Fibroblast of upper back skin (primary cell): ENCODE data around the gene SLC43A3.

Experiments used
- DNase-seq: peaks from one replicate; pipeline ENCODE4 v3.0.0-alpha.2; 2013

The SLC43A3 gene

DNA sequence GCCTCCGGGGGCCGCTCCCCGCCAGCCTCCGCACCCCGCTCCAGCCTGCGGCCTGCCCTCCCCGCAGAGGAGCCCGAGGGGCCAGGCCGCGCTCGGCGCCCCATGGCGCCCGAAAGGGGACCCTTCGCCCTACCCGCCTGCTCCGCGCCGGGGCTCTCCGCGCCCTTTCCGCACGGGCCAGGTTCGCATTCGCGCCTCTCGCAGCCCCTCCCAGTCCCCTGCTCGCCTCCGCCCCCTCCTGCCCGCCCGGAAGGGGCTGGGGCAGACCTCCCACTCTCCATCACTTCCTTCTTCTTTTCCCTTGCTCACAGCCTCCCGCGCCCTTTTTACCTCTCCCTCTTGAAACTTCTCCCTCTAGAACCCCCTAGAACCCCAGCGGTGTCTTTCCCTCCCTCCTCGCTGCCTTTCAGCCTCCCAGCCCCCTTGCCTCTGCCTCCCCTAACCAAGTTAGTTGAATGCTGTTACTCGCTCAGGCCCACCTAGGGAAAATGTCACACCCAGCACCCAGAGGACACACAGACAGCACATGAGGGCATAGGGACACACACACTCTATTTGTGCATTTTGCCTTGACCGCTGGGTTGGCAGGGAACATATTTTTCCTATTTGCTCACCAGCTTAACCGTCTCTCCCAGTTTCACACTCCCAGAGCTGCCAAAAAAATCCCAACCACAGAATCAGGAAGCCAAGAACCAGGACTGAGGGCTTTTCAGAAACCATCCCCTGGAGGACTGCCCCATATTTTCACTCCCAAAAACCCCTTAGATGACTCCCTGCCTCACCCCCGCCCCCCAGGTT, at the start of gene SLC43A3:
Gene SLC43A3, minus strand, starts transcription at position 193 of the 798 bp plus-strand sequence. CDS start 949 bp downstream, outside the sequence.
- DNase-seq, result peak; percentile 95

DNA sequence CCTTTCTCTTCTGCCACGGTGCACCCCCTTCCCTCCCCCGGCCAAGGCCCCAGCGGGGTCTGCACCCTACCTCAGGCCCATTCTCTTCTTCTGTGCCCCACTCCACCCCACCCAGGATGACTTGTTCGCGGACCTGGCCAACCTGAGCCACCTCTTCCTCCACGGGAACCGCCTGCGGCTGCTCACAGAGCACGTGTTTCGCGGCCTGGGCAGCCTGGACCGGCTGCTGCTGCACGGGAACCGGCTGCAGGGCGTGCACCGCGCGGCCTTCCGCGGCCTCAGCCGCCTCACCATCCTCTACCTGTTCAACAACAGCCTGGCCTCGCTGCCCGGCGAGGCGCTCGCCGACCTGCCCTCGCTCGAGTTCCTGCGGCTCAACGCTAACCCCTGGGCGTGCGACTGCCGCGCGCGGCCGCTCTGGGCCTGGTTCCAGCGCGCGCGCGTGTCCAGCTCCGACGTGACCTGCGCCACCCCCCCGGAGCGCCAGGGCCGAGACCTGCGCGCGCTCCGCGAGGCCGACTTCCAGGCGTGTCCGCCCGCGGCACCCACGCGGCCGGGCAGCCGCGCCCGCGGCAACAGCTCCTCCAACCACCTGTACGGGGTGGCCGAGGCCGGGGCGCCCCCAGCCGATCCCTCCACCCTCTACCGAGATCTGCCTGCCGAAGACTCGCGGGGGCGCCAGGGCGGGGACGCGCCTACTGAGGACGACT, 49.3 kb upstream of the SLC43A3 start:
- no peak for DNase-seq

DNA sequence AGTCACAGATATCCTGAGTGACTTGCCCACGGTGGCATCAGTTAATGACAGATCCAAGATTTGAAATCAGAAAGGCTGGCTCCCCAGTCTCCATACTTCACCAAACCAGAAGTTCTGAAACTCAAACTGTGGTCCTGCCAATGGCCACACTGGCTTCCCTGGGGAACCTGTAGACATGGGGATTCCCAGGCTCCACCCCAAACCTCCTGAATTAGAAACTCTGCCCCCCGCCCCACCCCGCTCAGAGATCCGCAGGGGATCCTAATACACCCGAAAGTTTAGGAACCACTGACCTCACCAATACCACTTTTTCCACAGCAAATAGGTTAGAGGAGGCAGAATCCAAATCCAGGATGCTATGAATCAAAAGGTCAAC, 48.7 kb upstream of the SLC43A3 start:
- DNase-seq, result no peak

DNA sequence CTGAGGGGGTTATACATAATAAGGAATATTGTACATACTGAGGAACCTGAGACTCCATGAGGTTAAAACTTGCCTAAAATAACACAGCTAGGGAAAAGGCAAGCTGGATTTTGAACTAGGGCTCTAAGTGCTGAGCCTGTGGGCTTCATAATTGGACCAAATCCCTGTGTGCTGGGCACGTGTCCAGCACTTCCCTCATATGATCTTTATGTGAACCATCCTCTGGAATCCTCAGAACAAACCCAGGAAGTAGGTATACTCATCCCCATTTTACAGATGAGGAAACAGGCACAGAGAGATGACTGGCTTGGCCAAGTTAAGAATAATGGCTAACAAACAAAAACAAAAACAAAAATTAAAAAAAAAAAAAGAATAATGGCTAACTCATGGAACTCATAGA, 48.3 kb upstream of the SLC43A3 start:
- DNase-seq, result peak; percentile 35

DNA sequence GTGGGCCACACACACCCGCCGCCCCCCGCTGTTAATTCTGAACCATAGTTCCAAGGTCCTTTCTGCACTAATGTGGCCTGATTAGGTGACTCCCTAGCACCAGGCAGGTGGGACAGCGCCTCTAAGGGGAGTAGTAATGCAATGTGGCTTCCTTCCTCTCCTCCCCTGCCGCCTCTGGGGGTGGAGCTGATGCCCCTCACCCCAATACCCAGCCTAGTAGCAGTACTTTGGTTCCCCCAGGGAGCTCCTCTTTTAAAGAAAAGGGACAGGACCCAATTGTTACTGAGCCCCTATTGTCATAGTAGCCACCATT, 47.8 kb upstream of the SLC43A3 start:
- no peak for DNase-seq

DNA sequence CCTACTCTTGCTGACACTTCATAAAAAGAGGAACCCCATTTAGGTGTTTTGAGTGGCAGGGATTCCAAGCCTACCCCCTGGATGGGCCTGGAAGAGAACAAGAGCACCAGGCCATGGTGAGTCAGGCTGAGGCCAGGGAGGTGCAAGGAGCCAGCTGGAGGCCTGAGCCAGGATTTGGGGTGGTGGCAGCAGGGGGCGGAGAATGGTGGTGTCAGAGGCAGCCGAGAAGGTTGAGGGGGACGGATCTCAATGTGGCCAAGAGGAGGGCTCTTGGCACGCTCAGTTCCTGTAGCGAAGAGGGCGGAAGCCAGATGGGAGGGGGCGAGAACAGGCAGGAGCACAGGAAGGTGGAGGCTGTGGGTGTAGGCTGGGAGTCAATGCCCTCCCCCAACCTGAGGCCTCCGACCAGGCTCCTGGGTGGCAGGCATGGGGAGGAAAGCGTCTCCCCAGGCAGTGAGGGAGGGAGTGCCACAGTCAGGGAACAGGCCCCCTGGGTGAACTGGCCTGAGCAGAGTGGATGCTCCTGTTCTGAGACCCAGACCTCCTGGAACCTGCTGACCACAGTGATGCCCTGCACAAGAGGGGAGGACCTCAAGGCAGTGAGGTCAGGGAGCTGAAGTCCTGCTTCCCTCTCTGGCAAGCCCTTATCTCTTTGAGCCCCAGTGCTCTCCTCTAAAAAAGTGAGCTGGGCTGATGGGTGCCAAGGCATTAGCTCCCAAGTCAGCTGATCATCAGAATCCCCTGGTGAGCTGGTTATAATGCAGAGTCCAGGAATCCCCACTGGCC, 47.3 kb upstream of the SLC43A3 start:
- DNase-seq, result no peak

DNA sequence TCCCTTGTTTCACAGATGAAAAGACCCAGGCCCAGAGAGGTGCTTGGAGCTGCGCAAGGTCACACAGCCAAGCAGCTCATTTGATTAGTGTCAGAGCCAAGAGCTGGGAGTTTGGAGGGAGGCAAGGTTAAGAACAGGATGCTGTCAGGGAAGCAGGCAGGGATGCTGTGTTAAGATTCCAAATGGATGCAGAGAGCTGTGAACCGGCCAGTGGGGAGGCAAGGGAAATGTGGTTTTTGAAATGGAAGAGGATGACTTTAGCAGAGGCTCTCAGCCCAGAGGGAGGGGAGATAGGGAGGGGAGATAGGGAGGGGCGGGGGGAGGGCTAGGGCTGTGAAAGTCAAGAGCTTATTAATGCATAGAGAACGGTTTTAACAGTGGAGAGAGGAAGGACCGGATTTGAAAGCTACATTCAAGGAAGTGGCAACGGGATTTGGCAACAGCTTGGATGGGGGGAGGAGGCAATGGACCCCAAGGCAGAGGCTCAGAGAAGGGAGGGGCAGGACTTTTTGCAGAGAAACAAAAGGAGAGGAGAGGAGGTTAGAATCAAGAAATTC, 46.4 kb upstream of the SLC43A3 start:
- no peak for DNase-seq

DNA sequence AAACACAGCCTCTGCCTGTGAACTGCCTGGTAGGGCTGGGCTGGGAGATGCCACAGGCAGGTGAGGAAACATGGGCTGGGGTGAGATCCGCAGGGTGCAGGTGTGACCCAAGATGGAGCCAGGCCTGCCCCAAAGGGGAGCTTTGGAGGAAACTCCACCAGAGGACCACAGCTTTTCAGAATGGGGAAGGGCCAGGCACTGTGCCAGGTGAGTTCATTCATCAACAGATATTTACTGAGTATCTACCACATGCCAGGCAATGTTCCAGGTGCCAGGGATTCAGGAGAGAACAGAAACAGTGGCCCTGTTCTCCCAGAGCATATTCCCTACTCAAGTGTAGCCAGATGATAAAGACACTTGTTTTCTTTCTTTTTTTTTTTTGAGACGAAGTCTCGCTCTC, 44.6 kb upstream of the SLC43A3 start:
- DNase-seq, result no peak

DNA sequence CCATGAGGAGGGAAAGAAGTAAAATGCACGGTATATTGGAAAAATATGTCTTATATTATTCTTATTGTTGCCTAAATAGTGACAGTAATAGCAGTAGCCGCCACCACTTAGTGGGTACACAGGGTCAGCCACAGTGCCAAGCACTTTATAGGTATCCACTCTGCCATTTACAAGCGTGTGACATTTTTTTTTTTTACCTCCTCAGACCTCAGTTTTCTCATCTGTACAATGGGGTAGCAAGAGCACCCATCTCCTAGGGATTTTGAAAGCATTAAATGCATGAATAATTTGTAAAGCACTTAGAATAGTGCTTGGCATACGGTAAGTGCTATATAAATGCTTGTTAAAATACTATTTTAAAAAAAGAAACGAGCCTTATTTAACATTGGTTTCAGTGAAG, 42.3 kb upstream of the SLC43A3 start:
- no peak for DNase-seq

DNA sequence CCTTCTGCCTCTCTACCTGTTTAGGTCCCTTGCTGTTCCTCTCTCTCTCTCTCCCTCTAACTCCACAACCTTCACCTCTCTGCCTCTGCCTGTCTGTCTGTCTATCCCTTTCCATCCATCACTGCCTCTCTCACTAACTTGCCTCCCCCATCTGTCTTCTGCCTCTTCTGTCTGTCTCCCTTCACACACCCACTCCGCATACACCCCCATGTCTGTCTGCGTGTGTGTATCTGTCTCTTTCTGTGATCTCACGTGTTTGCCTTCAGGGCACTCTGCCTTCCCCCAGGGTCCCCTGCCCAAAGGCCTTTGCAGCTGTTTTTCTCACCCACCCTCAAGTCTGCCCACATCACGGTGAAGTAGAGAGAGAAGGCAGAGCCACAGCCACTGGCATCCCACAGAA, 41.4 kb upstream of the SLC43A3 start:
- DNase-seq, result no peak

DNA sequence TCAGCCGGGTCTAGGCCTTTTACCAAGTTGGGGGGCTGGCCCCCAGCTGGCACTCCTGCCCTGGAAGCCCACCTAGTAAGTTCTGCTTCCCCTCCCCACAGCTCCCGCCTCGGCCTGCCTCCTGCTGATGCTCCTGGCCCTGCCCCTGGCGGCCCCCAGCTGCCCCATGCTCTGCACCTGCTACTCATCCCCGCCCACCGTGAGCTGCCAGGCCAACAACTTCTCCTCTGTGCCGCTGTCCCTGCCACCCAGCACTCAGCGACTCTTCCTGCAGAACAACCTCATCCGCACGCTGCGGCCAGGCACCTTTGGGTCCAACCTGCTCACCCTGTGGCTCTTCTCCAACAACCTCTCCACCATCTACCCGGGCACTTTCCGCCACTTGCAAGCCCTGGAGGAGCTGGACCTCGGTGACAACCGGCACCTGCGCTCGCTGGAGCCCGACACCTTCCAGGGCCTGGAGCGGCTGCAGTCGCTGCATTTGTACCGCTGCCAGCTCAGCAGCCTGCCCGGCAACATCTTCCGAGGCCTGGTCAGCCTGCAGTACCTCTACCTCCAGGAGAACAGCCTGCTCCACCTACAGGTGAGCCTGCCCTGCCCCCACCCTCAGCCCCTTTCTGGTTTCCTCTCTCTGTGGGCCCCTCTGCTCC, 40.7 kb upstream of the SLC43A3 start:
- no peak for DNase-seq

DNA sequence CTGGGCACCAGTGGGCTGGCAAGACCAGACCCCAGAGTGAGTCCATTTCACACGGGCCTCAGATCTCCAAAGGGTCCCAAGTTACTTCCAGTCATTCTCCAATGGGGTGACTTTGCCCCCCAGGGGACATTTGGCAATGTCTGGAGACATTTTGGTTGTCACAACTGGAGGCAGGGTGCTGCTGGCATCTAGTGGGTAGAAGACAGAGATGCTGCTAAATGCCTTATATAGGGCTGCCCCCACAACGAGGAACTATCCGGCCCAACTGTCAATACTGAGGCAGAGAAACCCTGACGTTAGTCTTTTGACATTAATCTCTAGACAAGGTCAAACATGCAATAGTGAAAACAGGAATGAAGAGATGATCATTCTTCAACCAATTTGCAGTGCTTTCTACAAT, 39.8 kb upstream of the SLC43A3 start:
- DNase-seq, result no peak

DNA sequence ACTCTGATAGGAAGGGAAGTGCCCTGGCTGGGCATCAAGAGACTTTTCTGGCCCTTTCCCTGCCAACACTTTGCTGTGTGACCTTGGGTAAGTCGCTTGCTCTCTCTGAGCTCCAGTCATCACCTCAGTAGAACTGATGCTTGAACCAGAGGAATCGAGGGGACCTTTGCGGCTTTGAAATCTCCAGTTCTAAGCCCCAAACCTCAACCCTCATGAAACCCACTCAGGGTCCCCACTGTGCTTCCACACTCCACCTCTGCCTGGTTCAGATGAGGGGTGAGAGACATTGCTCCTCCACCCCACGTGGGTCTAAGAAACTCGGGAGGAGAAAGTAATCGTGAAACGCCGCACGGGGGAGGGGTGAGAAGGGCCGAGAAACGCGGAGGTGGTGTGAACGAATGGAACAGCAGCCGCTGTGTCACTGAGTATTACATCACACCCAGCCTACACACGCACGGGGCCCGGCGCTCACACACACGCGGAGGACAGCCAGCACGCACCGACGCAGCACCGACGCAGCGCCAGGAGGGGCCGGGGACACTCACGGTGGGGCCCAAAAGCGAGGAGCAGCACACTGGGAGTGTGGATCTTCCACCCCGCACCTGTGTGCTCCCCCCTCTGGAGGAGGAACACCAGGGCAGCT, 37.7 kb upstream of the SLC43A3 start:
- no peak for DNase-seq

DNA sequence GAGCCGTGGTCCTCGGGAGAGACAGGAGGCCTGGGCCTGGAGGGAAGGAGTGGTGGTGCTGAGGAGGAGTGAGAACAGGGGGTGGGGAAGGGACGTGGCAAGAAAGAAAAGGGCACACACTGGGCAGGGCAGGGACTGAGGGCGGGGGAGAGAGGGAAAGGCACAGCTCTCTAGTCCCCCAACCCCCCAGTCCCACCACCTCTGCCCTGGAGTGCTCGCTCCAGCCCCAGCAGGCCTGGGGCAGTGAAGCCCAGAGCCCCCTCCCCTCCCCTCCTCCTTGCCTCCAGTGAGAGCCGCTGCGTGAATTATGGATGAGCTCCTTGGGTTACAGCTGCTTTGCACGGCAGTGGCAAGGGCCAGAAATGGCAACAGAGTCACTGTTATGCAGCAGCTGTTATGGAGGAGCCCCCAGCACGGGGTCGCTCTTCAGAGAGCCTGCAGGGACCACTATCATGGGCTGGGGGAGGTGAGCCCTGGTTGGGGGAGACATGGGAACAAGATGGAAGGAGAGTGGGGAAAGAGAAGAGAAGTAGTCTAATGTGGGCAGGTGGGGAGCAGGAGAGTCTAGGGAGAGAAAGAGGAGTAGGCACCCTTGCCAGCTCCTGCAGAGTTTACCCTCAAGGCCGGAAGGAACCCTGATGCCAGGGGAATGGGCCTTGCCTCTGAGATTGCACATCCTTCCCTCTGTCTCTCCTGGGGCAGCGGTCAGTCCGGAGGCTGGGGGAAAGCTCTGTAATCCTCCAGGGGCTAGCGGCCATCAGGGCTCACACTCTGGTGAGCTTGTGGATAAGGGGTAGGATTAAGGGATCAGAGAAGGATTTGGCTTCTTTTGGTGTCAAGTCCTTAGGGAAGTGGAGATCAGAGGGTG, 37.0 kb upstream of the SLC43A3 start:
- DNase-seq, result no peak

DNA sequence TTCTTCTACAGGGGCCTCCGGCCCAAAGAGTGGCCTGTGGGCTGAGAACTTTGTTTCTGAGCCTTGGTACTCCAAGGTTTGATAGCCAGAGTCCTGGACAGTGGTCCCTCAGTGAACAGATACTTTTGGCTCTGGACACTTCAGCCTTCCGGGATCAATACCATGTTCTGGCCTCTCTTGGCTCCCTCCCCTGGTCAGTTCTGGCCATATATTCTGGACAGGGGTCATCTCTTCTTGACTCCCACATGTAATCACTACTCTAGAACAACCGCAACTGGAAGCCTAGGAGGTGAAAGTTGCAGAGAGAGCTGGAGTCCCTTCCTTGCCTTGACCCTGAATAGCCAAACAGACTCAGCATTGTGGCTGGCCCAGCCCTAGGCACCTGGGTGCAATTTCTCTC, 35.7 kb upstream of the SLC43A3 start:
- no peak for DNase-seq

DNA sequence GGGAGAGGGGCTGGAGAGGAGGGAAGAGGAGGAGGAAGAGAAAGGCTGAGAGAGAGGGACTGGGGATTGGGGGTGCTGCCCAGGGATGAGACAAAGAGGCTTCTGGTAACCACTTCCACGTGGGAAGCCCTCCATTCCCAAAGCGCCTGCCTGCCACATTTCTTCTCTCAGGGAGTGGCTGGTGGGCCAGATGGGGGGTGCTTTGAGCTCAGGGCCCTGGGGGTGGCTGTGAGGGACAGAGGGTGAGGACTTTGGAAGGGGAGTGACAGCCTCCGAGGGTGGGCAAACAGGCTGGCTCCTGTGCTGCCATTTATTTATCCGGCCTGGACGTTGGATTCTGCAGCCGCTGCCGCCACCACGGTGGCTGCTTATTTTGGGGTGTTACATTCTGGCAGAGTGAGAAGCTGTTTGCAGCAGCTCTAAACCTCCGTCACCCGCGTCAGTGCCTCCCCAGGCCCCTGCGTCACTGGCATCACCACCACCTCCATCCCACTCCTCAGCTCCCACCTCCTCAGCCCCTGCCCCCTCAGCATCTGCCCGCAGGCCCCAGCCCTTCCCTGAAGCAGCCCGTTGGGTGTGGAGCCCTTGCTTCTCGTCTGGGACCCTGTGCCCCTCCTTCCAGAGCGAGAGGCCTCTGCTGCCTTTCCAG, 35.0 kb upstream of the SLC43A3 start:
- DNase-seq, result no peak

DNA sequence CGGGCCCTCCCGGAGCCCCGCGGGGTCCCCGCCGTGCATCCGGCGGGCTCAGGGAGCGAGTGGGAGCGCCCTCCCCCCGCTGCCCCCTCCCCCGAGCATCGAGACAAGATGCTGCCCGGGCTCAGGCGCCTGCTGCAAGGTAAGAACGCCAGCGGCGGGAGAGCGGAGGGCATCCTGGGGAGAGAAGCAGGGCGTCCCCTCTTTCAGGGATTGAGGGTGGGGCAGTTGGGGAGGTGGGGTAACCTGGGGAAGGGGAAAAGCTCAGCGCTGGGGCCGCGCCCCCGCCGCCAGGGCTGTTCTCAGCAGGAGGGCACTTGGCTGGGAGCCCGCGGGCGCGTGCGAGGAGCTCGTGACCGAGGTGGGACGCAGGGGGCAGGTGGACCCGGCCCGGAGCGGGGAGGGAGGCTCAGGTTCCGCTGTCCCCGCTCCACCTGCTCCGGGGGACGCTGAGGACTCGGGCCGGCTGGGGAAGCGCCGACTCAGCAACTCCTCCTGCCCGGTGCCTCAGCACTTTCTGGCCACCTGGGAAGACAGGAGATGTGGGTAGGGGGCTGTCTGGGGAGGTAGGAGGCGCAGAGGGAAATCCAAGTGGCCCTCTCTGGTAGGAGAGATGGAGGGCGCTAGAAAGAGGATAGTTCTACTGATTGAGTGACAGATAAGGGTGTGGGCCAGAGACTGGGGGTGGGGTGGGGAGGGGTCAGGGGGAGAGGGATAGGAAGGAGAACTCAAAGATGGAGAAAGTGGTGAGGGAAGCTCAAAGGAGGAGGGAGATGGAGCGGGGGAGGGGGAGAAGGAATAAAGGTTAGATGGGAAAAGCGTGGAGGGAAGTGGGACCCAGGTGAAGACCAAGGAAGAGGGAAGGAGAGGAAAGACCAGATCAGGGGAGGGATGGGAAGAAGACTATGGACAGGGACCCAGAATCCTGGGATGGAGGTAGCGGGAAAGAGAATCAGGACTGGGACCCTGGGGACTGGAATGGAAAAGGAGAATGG, 34.1 kb upstream of the SLC43A3 start:
- DNase-seq, result no peak

DNA sequence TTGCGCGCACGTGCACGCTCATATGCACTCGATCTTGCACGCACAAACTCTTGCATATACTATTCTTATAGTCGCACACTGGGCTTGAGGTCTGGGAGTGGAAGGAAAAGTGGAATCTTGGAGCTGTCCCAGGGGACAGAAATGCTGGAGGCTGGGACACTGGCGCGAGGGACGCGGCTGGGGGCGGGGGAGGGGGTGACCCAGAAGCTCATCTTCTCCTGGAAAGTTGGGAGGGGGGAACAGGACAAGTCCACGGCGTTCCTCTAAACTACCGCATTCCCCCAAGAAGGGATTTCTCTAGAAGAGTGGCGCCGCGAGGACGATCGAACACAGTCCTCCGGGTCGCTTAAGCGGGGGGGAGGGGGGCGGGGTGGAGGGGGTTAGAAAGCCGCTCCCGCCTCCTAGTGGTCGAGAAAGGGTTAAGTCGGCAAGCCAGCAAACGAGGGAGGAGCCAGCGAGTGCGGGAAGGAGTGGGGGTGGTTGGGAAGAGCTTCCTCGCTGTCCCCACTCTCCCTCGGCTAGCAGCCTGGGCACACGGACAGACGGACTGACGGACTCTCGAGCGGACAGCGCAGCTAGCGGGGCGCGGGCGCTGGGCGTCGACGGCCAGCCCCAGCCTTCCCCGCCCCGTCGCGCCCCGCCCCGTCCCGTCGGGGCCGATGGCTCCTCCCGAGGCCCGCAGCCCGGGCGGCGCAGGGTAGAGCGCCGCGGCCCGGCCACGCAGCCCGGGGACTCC, 33.3 kb upstream of the SLC43A3 start, which contains the start of gene RTN4RL2:
Gene RTN4RL2, plus strand, starts transcription at position 507 of the 736 bp plus-strand sequence. CDS start 338 bp downstream, outside the sequence.
- DNase-seq, result peak; percentile 58
